GM23338 (cell line): ENCODE measurements around the gene BBLN. TPM values are rescaled to one million over a fixed set of nuclear protein-coding genes. Genes with fewer than 3 reads are reported as not detected.

Source experiments
- ATAC-seq: fragments of 200-7000 bp; cut with Tn5 transposase; 3 replicates; pipeline ENCODE4 v1.9.1; 2020
- DNase-seq: peaks from one replicate; pipeline ENCODE4 v3.0.0-alpha.2; 2015; ENCODE audit warnings: low spot score
- H2AFZ ChIP-seq: fragments of 200-600 bp; sonication (generic); 2 replicates; pipeline ENCODE4 v1.8.0; 2016; ENCODE audit warnings: antibody characterized with exemption, mild to moderate bottlenecking, moderate library complexity
- H3F3A ChIP-seq: fragments of 200-600 bp; sonication (generic); replicated peaks from 2 replicates; pipeline ENCODE4 v1.8.0; 2017; ENCODE audit warnings: antibody characterized with exemption, mixed run types, low read depth
- H3K27ac ChIP-seq: fragments of 200-600 bp; sonication (generic); 2 replicates; pipeline ENCODE4 v1.6.1; 2016; ENCODE audit warnings: low read depth
- H3K27me3 ChIP-seq: fragments of 200-600 bp; sonication (generic); 2 replicates; pipeline ENCODE4 v1.8.0; 2016; ENCODE audit warnings: mild to moderate bottlenecking, mixed run types, moderate library complexity; ENCODE audit not compliant: insufficient read depth
- H3K36me3 ChIP-seq: fragments of 200-600 bp; sonication (generic); 2 replicates; pipeline ENCODE4 v1.8.0; 2016; ENCODE audit warnings: mild to moderate bottlenecking; ENCODE audit not compliant: insufficient read depth
- H3K4me1 ChIP-seq: fragments of 200-600 bp; sonication (generic); 2 replicates; pipeline ENCODE4 v1.8.0; 2016; ENCODE audit warnings: mild to moderate bottlenecking, moderate library complexity; ENCODE audit not compliant: insufficient read depth
- H3K4me2 ChIP-seq: fragments of 200-600 bp; sonication (generic); 2 replicates; pipeline ENCODE4 v1.7.1; 2017; ENCODE audit warnings: mixed run types
- H3K4me3 ChIP-seq: fragments of 200-600 bp; sonication (generic); 2 replicates; pipeline ENCODE4 v1.6.1; 2016; ENCODE audit warnings: mixed run types
- H3K79me2 ChIP-seq: fragments of 200-600 bp; sonication (generic); replicated peaks from 2 replicates; pipeline ENCODE4 v1.8.0; 2017; ENCODE audit warnings: mild to moderate bottlenecking; ENCODE audit not compliant: insufficient read depth
- H3K9me2 ChIP-seq: fragments of 200-600 bp; sonication (generic); 2 replicates; pipeline ENCODE4 v1.8.0; 2017; ENCODE audit not compliant: insufficient read depth
- H4K20me1 ChIP-seq: fragments of 200-600 bp; sonication (generic); replicated peaks from 2 replicates; pipeline ENCODE4 v1.8.0; 2017; ENCODE audit warnings: mild to moderate bottlenecking; ENCODE audit not compliant: insufficient read depth
- H3K27ac Mint-ChIP-seq: 2 replicates; pipeline ENCODE4 v1.8.0; 2020; ENCODE audit warnings: inconsistent platforms, mild to moderate bottlenecking, moderate library complexity, mixed read lengths
- H3K27me3 Mint-ChIP-seq: 3 replicates; pipeline ENCODE4 v1.8.0; 2022; ENCODE audit warnings: low read depth, mild to moderate bottlenecking, moderate library complexity, mixed read lengths, inconsistent platforms; ENCODE audit not compliant: insufficient read depth, poor library complexity
- H3K36me3 Mint-ChIP-seq: 3 replicates; pipeline ENCODE4 v1.8.0; 2021; ENCODE audit warnings: low read depth, mild to moderate bottlenecking, inconsistent platforms, moderate library complexity, mixed read lengths
- H3K4me1 Mint-ChIP-seq: 3 replicates; pipeline ENCODE4 v1.8.0; 2020; ENCODE audit warnings: mild to moderate bottlenecking, inconsistent platforms, mixed read lengths
- H3K4me3 Mint-ChIP-seq: 3 replicates; pipeline ENCODE4 v1.8.0; 2021; ENCODE audit warnings: moderate library complexity, mild to moderate bottlenecking, inconsistent platforms, mixed read lengths
- H3K9me3 Mint-ChIP-seq: 3 replicates; pipeline ENCODE4 v1.8.0; 2020; ENCODE audit warnings: moderate library complexity, mild to moderate bottlenecking, inconsistent platforms, mixed read lengths
- CREB1 ChIP-seq: fragments of 250-450 bp; sonication (Bioruptor Pico); IDR thresholded peaks from 2 replicates; pipeline ENCODE4 v1.5.0; 2020; ENCODE audit warnings: low read depth, mild to moderate bottlenecking, moderate library complexity
- ETS1 ChIP-seq: IDR thresholded peaks from 2 replicates; pipeline ENCODE4 v1.6.1; 2016; ENCODE audit warnings: antibody characterized with exemption
- JUNB ChIP-seq: IDR thresholded peaks from one replicate; pipeline ENCODE4 v1.6.1; 2016; ENCODE audit warnings: antibody characterized with exemption; ENCODE audit not compliant: unreplicated experiment
- NANOG ChIP-seq: IDR thresholded peaks from 2 replicates; pipeline ENCODE4 v1.6.1; 2016; ENCODE audit warnings: antibody characterized with exemption, borderline replicate concordance
- POLR2AphosphoS5 ChIP-seq: IDR thresholded peaks from 2 replicates; pipeline ENCODE4 v1.6.1; 2016; ENCODE audit warnings: antibody characterized with exemption, low read depth
- STAT1 ChIP-seq: IDR thresholded peaks from one replicate; pipeline ENCODE4 v1.6.1; 2016; ENCODE audit warnings: antibody characterized with exemption; ENCODE audit not compliant: unreplicated experiment
- ZNF114 ChIP-seq: fragments of 250-450 bp; sonication (Bioruptor Pico); IDR thresholded peaks from 2 replicates; pipeline ENCODE4 v1.5.0; 2020; ENCODE audit warnings: mild to moderate bottlenecking, moderate library complexity
- ZNF331 ChIP-seq: fragments of 250-450 bp; sonication (Bioruptor Pico); IDR thresholded peaks from 2 replicates; pipeline ENCODE4 v1.5.0; 2020; ENCODE audit warnings: low read depth, mild to moderate bottlenecking, moderate library complexity
- polyA plus RNA-seq: library from polyadenylated mRNA; unstranded; fragments of >200 nt; fragmentation: Nextera tagmentation; extraction: Ambion mirVana; gene quantifications from 2 replicates; pipeline ENCODE4 v1.2.1, GENCODE V29; 2016
- total RNA-seq: library from RNA; depleted of rRNA; stranded (reverse); fragments of >200 nt; shearing (Covaris generic); gene quantifications from 2 replicates; pipeline ENCODE4 v1.2.3, GENCODE V29; 2014
- TF ChIP-seq, protein P1 (sequence below): IDR thresholded peaks from one replicate; pipeline ENCODE4 v1.6.1; 2018; ENCODE audit warnings: antibody characterized with exemption; ENCODE audit not compliant: unreplicated experiment

The BBLN gene
- total and polyA plus RNA-seq, 2 experiments from 2014 or later: 171 to 246 TPM

DNA sequence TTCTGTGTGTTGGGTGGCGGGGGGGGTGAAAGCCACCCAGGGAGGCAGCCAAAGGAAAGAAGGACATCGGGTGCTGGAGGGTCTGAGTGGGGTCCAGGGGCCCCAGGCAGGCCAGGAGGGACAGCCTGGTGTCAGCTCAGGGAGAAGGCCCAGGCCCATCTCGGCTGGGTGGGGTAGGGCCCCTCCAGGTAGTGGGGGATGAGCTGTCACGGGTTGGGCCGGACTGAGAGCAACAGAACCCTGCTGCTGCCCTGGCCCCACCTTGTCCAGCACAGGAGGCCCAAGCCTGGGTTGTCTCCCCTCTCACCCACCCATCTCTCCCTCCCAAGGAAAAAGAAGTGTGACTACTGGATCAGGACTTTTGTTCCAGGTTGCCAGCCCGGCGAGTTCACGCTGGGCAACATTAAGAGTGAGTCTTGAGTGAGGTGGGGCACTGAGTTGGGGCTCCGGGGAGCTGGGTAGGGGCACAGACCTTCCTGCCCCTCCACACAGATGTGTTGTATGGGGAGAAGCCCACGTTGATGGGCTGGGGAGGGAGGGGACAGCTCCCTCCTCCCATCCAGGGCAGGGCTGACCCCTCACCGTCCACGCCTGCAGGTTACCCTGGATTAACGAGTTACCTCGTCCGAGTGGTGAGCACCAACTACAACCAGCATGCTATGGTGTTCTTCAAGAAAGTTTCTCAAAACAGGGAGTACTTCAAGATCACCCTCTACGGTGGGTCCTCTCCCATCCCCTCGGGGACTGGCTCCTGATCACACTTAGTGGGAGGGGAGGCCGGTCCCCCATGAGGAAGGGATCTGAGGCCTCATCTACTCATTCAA, 8.5 kb upstream of the BBLN start:
- DNase-seq (no peak), ATAC-seq (no peak)
- peaks cover 10% of the 10 kb centered on the region for H3K4me1 Mint-ChIP-seq
- no peaks in the 10 kb centered on the region for H4K20me1 ChIP-seq
- no peak overlapping the region for H3K27ac Mint-ChIP-seq
- H3K9me2 ChIP-seq: no peaks in the 10 kb centered on the region
- peaks cover 3% of the 10 kb centered on the region; the same call in 1 of the 3 replicates for H3K9me3 Mint-ChIP-seq
- no peak overlapping the region for H3K4me3 ChIP-seq
- no peaks in the 10 kb centered on the region for H3K27me3 ChIP-seq
- H3K4me1 ChIP-seq: peaks cover 3% of the 10 kb centered on the region
- H3K27me3 Mint-ChIP-seq: peaks cover 8% of the 10 kb centered on the region
- no peaks in the 10 kb centered on the region for H3K79me2 ChIP-seq
- TF ChIP-seq CREB1 (CRISPR knock-in tag) (no peak), ZNF331 (CRISPR knock-in tag) (no peak), POLR2AphosphoS5 (no peak), ZNF114 (CRISPR knock-in tag) (no peak), NANOG (no peak)
- no peaks in the 10 kb centered on the region for H3K36me3 ChIP-seq
- H2AFZ ChIP-seq: no peak overlapping the region
- no peak overlapping the region for H3K27ac ChIP-seq
- H3K4me2 ChIP-seq: no peak overlapping the region
- no peaks in the 10 kb centered on the region for H3F3A ChIP-seq
- H3K4me3 Mint-ChIP-seq: no peak overlapping the region; the same call in 2 of the 3 replicates
- no peaks in the 10 kb centered on the region for H3K36me3 Mint-ChIP-seq

DNA sequence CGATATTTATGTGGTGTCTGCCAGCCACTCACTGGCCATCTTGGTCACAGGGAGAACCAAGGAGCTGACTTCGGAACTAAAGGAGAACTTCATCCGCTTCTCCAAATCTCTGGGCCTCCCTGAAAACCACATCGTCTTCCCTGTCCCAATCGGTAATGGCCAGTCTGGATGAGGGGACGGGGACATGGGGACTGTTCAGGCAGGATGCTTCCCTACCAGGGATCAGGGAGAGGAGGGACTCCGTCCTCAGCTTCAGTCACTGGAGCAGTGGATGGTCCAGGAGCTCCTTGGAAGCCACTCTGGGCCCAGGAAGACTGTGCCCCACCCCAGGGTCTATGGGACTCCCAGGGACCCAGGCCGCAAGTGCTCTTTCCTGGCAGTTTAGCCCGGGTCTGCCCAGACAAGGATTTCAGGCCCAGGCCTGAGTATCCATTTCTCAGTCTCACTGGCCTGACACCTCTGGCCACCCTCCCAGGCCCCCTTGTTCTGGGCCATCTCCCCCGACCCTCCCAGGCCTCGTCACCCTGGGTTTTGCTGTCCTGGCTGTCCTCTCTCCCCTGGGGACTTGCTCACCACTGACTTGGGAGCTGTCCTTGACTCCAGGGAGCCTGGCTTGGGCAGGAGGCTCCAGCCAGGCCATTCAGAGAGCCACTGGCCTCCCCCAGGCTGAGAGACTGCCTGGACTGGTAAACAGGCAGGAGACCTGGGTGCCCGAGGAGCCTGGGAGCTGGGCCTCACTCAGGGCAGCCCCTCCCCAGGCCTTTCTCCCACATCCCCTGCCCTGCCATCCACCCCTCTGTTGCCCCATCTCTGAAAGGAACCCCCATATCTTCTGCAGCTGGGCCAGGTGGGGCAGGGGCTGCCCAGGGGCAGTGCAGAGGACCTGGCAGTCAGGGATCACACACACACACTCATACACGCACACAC, 7.7 kb upstream of the BBLN start:
- Mint-ChIP-seq H3K4me3 (no peak overlapping the region), H3K27me3 (peaks cover 8% of the 10 kb centered on the region), H3K27ac (no peak overlapping the region), H3K4me1 (peaks cover 10% of the 10 kb centered on the region), H3K36me3 (no peaks in the 10 kb centered on the region), H3K9me3 (peaks cover 3% of the 10 kb centered on the region; the same call in 1 of the 3 replicates)
- Histone ChIP-seq H3K27ac (no peak overlapping the region), H3K36me3 (no peaks in the 10 kb centered on the region), H3K4me3 (no peak overlapping the region), H3F3A (no peaks in the 10 kb centered on the region), H3K27me3 (no peaks in the 10 kb centered on the region), H3K4me2 (no peak overlapping the region), H3K4me1 (peaks cover 3% of the 10 kb centered on the region), H4K20me1 (no peaks in the 10 kb centered on the region), H3K9me2 (no peaks in the 10 kb centered on the region), H2AFZ (no peak overlapping the region), H3K79me2 (no peaks in the 10 kb centered on the region)
- no peak for ATAC-seq
- DNase-seq: no peak
- TF ChIP-seq JUNB (no peak), NANOG (no peak), POLR2AphosphoS5 (no peak), STAT1 (no peak), ETS1 (no peak), CREB1 (CRISPR knock-in tag) (no peak)
- TF ChIP-seq, protein P1, sequence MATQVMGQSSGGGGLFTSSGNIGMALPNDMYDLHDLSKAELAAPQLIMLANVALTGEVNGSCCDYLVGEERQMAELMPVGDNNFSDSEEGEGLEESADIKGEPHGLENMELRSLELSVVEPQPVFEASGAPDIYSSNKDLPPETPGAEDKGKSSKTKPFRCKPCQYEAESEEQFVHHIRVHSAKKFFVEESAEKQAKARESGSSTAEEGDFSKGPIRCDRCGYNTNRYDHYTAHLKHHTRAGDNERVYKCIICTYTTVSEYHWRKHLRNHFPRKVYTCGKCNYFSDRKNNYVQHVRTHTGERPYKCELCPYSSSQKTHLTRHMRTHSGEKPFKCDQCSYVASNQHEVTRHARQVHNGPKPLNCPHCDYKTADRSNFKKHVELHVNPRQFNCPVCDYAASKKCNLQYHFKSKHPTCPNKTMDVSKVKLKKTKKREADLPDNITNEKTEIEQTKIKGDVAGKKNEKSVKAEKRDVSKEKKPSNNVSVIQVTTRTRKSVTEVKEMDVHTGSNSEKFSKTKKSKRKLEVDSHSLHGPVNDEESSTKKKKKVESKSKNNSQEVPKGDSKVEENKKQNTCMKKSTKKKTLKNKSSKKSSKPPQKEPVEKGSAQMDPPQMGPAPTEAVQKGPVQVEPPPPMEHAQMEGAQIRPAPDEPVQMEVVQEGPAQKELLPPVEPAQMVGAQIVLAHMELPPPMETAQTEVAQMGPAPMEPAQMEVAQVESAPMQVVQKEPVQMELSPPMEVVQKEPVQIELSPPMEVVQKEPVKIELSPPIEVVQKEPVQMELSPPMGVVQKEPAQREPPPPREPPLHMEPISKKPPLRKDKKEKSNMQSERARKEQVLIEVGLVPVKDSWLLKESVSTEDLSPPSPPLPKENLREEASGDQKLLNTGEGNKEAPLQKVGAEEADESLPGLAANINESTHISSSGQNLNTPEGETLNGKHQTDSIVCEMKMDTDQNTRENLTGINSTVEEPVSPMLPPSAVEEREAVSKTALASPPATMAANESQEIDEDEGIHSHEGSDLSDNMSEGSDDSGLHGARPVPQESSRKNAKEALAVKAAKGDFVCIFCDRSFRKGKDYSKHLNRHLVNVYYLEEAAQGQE: no peak
